Endothelial cell of umbilical vein (primary cell): Measurements from ENCODE around the gene CAND1. TPM values are rescaled to one million over a fixed set of nuclear protein-coding genes. Genes with fewer than 3 reads are reported as not detected.

Experiments used
- BruUV-seq: library from RNA; stranded (reverse); fragments of 400-500 nt; replicated peaks from 2 replicates; lab custom pipeline; 2021; lab: Mats Ljungman, UMichigan
- CTCF ChIA-PET: fragments of 300-600, 350-600 bp; sonication (Branson Sonifier 250); formaldehyde crosslinking; loops from one replicate; lab custom pipeline; 2021; ENCODE audit warnings: antibody characterized with exemption, inconsistent platforms; lab: Charles Lee
- POLR2A ChIA-PET: fragments of 300-600, 350-600 bp; sonication (Branson Sonifier 250); formaldehyde crosslinking; loops from one replicate; lab custom pipeline; 2021; ENCODE audit warnings: antibody characterized with exemption, inconsistent platforms; lab: Charles Lee
- DNase-seq: peaks from one replicate; pipeline ENCODE4 v3.0.0-alpha.2; 2011; ENCODE audit warnings: low read depth, low spot score
- FAIRE-seq: peaks from 2 replicates; lab custom pipeline; 2011; peaks lifted over from hg19 to GRCh38; lab: Jason Lieb, UNC
- H2AFZ ChIP-seq: 2 replicates; pipeline ENCODE4 v1.6.0; 2012; ENCODE audit warnings: low read depth, low read length, control low read depth, inconsistent platforms
- H3K27ac ChIP-seq: 2 replicates; pipeline ENCODE4 v1.5.1; 2011; ENCODE audit warnings: low read depth, mild to moderate bottlenecking, control low read depth, low read length, moderate library complexity; ENCODE audit not compliant: insufficient read depth
- H3K27me3 ChIP-seq, 2 experiments: 2 replicates each; pipeline versions ENCODE4 v1.6.0 to v1.6.1; 2011; ENCODE audit warnings: low read length in 2 of 2, mixed read lengths in 1 of 2; ENCODE audit not compliant: control insufficient read depth in 2 of 2, insufficient read depth in 2 of 2
- H3K36me3 ChIP-seq, 2 experiments: 2 replicates in 1 of 2; 3 replicates in 1 of 2; pipeline ENCODE4 v1.5.1; 2011; ENCODE audit warnings: low read length in 2 of 2, mild to moderate bottlenecking in 1 of 2, moderate library complexity in 1 of 2; ENCODE audit not compliant: control insufficient read depth in 2 of 2, insufficient read depth in 2 of 2; ENCODE audit errors: extremely low read depth in 1 of 2
- H3K4me1 ChIP-seq: 3 replicates; pipeline ENCODE4 v1.5.1; 2011; ENCODE audit warnings: mild to moderate bottlenecking, low read length; ENCODE audit not compliant: control insufficient read depth, insufficient read depth; ENCODE audit errors: extremely low read depth
- H3K4me2 ChIP-seq: 2 replicates; pipeline ENCODE4 v1.6.1; 2011; ENCODE audit warnings: low read length, control low read depth, mixed read lengths; ENCODE audit not compliant: insufficient read depth
- H3K4me3 ChIP-seq, 3 experiments: fragments of 200-600 bp in 1 of 3; sonication (generic), shearing (Covaris generic) in 1 of 3; replicated peaks in 1 of 3; 2 replicates each; pipeline ENCODE4 v1.5.1; 2011 to 2016; ENCODE audit warnings: control low read depth in 3 of 3, low read length in 3 of 3, mild to moderate bottlenecking in 2 of 3, inconsistent platforms in 1 of 3, low read depth in 1 of 3, moderate library complexity in 1 of 3; ENCODE audit not compliant: insufficient read depth in 1 of 3
- H3K79me2 ChIP-seq: 2 replicates; pipeline ENCODE4 v1.6.0; 2012; ENCODE audit warnings: low read length, inconsistent platforms; ENCODE audit not compliant: control insufficient read depth, insufficient read depth
- H3K9ac ChIP-seq: replicated peaks from 2 replicates; pipeline ENCODE3; 2011; ENCODE audit warnings: low read length, control low read depth; ENCODE audit not compliant: insufficient read depth; ENCODE audit errors: extremely low read depth
- H3K9me1 ChIP-seq: replicated peaks from 3 replicates; pipeline ENCODE4 v1.6.0; 2011; ENCODE audit warnings: mild to moderate bottlenecking, low read length; ENCODE audit not compliant: control insufficient read depth, insufficient read depth; ENCODE audit errors: extremely low read depth
- H3K9me3 ChIP-seq: replicated peaks from 2 replicates; pipeline ENCODE4 v1.5.1; 2012; ENCODE audit warnings: low read length, inconsistent platforms; ENCODE audit not compliant: control insufficient read depth, insufficient read depth
- H4K20me1 ChIP-seq: replicated peaks from 2 replicates; pipeline ENCODE3; 2011; ENCODE audit warnings: mild to moderate bottlenecking, low read length; ENCODE audit not compliant: control insufficient read depth, insufficient read depth; ENCODE audit errors: extremely low read depth
- JUN ChIP-seq: IDR thresholded peaks from 2 replicates; pipeline ENCODE4 v1.6.1; 2011; ENCODE audit warnings: borderline replicate concordance, low read depth; ENCODE audit not compliant: insufficient read length, insufficient read depth
- POLR2AphosphoS5 ChIP-seq: IDR thresholded peaks from 2 replicates; pipeline ENCODE4 v1.6.1; 2012; ENCODE audit warnings: low read depth, mild to moderate bottlenecking, control low read depth, low read length, moderate library complexity; ENCODE audit not compliant: insufficient read depth
- dilution Hi-C: fragments of 300-500 bp; cut with MboI; formaldehyde crosslinking; loops from one replicate; pipeline ENCODE4 v1.15.0; 2019; ENCODE audit warnings: low sequenced_read_pairs; ENCODE audit not compliant: extremely low pct_ligation_motif_present
- intact Hi-C: fragments of 100-400 bp; cut with micrococcal nuclease; formaldehyde crosslinking; loops from one replicate; pipeline ENCODE4 v1.10.0; 2022
- polyA plus RNA-seq, 4 experiments: library from polyadenylated mRNA; depleted of rRNA in 3 of 4; stranded (reverse) in 3 of 4; unstranded in 1 of 4; fragments of >200 nt; gene quantifications; 2 replicates each; pipeline versions ENCODE4 v1.2.1 to v1.2.3, GENCODE V29; 2011 to 2012; ENCODE audit warnings: missing spikeins in 1 of 4
- total RNA-seq: library from RNA; stranded (reverse); gene quantifications from 2 replicates; pipeline ENCODE4 v1.2.3, GENCODE V29; 2021
- TF ChIP-seq, protein P1 (sequence below), 2 donors: IDR thresholded peaks; 1 replicate in 1 of 2; 2 replicates in 1 of 2; pipeline ENCODE4 v1.5.1; 2011; ENCODE audit warnings: low read length in 2 of 2, mild to moderate bottlenecking in 2 of 2, moderate library complexity in 2 of 2, control low read depth in 1 of 2, inconsistent platforms in 1 of 2, low read depth in 1 of 2; ENCODE audit not compliant: insufficient read depth in 1 of 2; ENCODE audit errors: extremely low read depth in 1 of 2

Gene CAND1
- total and polyA plus RNA-seq, 2 donors (not counting 3 experiments of a cell fraction or from before 2014, with no cell fraction given): 28.3 to 128 TPM

DNA sequence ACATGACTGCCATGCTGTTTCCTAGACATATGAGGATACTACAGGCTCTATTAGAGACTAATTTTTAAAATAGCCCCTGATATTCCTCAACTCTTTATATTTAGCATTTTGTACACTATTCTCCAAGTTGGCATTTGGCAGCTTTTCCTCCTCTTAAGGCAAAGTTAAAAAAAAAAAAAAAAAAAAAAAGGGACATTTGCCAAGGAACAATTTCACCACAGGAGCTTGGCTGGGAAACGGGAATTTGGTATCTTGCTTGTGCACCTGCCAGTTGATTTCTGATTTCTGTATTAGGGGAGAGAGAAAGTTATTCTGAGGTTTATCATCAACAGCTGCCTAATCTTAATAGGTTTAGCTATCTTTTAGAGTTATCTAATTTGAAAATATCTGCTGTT, 87.2 kb downstream of the CAND1 start:
- Histone ChIP-seq H3K4me2 (no peak overlapping the region), H3K27me3 (peaks cover 0 to 3% of the 10 kb centered on the region in 2 experiments), H3K4me3 (no peak overlapping the region), H3K79me2 (no peaks in the 10 kb centered on the region), H3K4me1 (no peaks in the 10 kb centered on the region), H3K9me1 (no peaks in the 10 kb centered on the region), H3K9ac (no peak overlapping the region), H3K36me3 (no peaks in the 10 kb centered on the region), H3K9me3 (no peaks in the 10 kb centered on the region), H4K20me1 (no peaks in the 10 kb centered on the region), H3K27ac (no peak overlapping the region), H2AFZ (no peak overlapping the region)
- FAIRE-seq: no peak
- intact Hi-C loops: loop anchor here (2.0 to 5.0 kb wide), 2 partner anchors 686 to 866 kb away; no protein-coding TSS in a partner anchor
- ChIA-PET POLR2A (no interaction called here), CTCF (interaction anchor here (0.6 to 10.0 kb wide), 69 partner anchors 8 to 1840 kb away, joined by 3 to 573 read pairs (median 4); partner anchors contain the start of genes CAND1 and DYRK2)
- TF ChIP-seq POLR2AphosphoS5: no peak
- TF ChIP-seq, protein P1, sequence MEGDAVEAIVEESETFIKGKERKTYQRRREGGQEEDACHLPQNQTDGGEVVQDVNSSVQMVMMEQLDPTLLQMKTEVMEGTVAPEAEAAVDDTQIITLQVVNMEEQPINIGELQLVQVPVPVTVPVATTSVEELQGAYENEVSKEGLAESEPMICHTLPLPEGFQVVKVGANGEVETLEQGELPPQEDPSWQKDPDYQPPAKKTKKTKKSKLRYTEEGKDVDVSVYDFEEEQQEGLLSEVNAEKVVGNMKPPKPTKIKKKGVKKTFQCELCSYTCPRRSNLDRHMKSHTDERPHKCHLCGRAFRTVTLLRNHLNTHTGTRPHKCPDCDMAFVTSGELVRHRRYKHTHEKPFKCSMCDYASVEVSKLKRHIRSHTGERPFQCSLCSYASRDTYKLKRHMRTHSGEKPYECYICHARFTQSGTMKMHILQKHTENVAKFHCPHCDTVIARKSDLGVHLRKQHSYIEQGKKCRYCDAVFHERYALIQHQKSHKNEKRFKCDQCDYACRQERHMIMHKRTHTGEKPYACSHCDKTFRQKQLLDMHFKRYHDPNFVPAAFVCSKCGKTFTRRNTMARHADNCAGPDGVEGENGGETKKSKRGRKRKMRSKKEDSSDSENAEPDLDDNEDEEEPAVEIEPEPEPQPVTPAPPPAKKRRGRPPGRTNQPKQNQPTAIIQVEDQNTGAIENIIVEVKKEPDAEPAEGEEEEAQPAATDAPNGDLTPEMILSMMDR (IDR thresholded peaks at IDR 0.05; ENCODE audit: extremely low read depth in 1 of 2, insufficient read depth in 1 of 2, low read depth in 1 of 2, low read length in 2 of 2): no peak
- TF ChIP-seq JUN: no peak
- dilution Hi-C loops: no loop called here
- BruUV-seq: no TSS peak
- DNase-seq: no peak
